ENCODE results near the gene MEIS2. TPM values are rescaled to one million over a fixed set of nuclear protein-coding genes. Genes with fewer than 3 reads are reported as not detected.

The MEIS2 gene
- total RNA-seq, 1 experiment from 2014 or later: 28.7 TPM

- Mint-ChIP-seq H3K36me3 (ENCODE audit: insufficient read depth, unreplicated experiment) (peaks cover 6% of the 10 kb centered on the region), H3K4me3 (ENCODE audit: unreplicated experiment) (no peak overlapping the region), H3K27me3 (ENCODE audit: insufficient read depth, unreplicated experiment) (no peaks in the 10 kb centered on the region), H3K27ac (ENCODE audit: unreplicated experiment) (no peak overlapping the region), H3K9me3 (ENCODE audit: unreplicated experiment) (no peaks in the 10 kb centered on the region), H3K4me1 (ENCODE audit: low read depth, unreplicated experiment) (peaks cover 7% of the 10 kb centered on the region)
- intact Hi-C loops (cut with micrococcal nuclease; ENCODE audit: unreplicated experiment): loop anchor here (5.0 kb wide), 1 partner anchor 61 kb away; no protein-coding TSS in a partner anchor
- DNase-seq: no peak
- peaks cover 29% of the 10 kb centered on the region for H3K4me1 ChIP-seq
- CTCF ChIA-PET: no interaction called here
- no TSS peak for BruUV-seq (replicated peaks)
- H3K4me3 ChIP-seq (ENCODE audit: low read depth, low read length): no peak overlapping the region
- POLR2A ChIA-PET: no interaction called here
- H3K27me3 ChIP-seq (replicated peaks; ENCODE audit: control insufficient read depth, insufficient read depth, low read length): no peaks in the 10 kb centered on the region
- no peaks in the 10 kb centered on the region for H3K9me3 ChIP-seq
- no peaks in the 10 kb centered on the region for H3K36me3 ChIP-seq (ENCODE audit: control insufficient read depth, insufficient read depth, low read length)
- TF ChIP-seq CTCF (IDR thresholded peaks at IDR 0.05; ENCODE audit: insufficient read depth in 1 of 2, low read depth in 1 of 2, low read length in 1 of 2, severe bottlenecking in 1 of 2, unreplicated experiment in 1 of 2): no peak
Observed at GRCh38 chr15:37038716-37039106, 61.6 kb downstream of the MEIS2 start.

- Histone ChIP-seq H3K4me3 (ENCODE audit: low read depth, low read length) (no peak overlapping the region), H3K27me3 (replicated peaks; ENCODE audit: control insufficient read depth, insufficient read depth, low read length) (no peaks in the 10 kb centered on the region), H3K9me3 (no peaks in the 10 kb centered on the region), H3K4me1 (peaks cover 29% of the 10 kb centered on the region), H3K36me3 (ENCODE audit: control insufficient read depth, insufficient read depth, low read length) (no peaks in the 10 kb centered on the region)
- intact Hi-C loops (cut with micrococcal nuclease; ENCODE audit: unreplicated experiment): loop anchor here (5.0 kb wide), 1 partner anchor 61 kb away; no protein-coding TSS in a partner anchor
- Mint-ChIP-seq H3K27ac (ENCODE audit: unreplicated experiment) (no peak overlapping the region), H3K27me3 (ENCODE audit: insufficient read depth, unreplicated experiment) (no peaks in the 10 kb centered on the region), H3K36me3 (ENCODE audit: insufficient read depth, unreplicated experiment) (peaks cover 6% of the 10 kb centered on the region), H3K4me1 (ENCODE audit: low read depth, unreplicated experiment) (peaks cover 7% of the 10 kb centered on the region), H3K4me3 (ENCODE audit: unreplicated experiment) (no peak overlapping the region), H3K9me3 (ENCODE audit: unreplicated experiment) (no peaks in the 10 kb centered on the region)
- BruUV-seq (replicated peaks): no TSS peak
- POLR2A ChIA-PET: no interaction called here
- no peak for DNase-seq
- CTCF ChIA-PET: no interaction called here
- no peak for TF ChIP-seq CTCF (IDR thresholded peaks at IDR 0.05; ENCODE audit: insufficient read depth in 1 of 2, low read depth in 1 of 2, low read length in 1 of 2, severe bottlenecking in 1 of 2, unreplicated experiment in 1 of 2)
Observed at GRCh38 chr15:37037850-37038715, 62.3 kb downstream of the MEIS2 start.

GRCh38 chr15:37037071-37037655, 63.2 kb downstream of the MEIS2 start:
- no peak for TF ChIP-seq CTCF (IDR thresholded peaks at IDR 0.05; ENCODE audit: insufficient read depth in 1 of 2, low read depth in 1 of 2, low read length in 1 of 2, severe bottlenecking in 1 of 2, unreplicated experiment in 1 of 2)
- no peak overlapping the region for H3K4me3 ChIP-seq (ENCODE audit: low read depth, low read length)
- Mint-ChIP-seq H3K27me3 (ENCODE audit: insufficient read depth, unreplicated experiment) (no peaks in the 10 kb centered on the region), H3K27ac (ENCODE audit: unreplicated experiment) (no peak overlapping the region), H3K4me1 (ENCODE audit: low read depth, unreplicated experiment) (peaks cover 7% of the 10 kb centered on the region), H3K4me3 (ENCODE audit: unreplicated experiment) (no peak overlapping the region), H3K9me3 (ENCODE audit: unreplicated experiment) (no peaks in the 10 kb centered on the region), H3K36me3 (ENCODE audit: insufficient read depth, unreplicated experiment) (peaks cover 6% of the 10 kb centered on the region)
- no peaks in the 10 kb centered on the region for H3K36me3 ChIP-seq (ENCODE audit: control insufficient read depth, insufficient read depth, low read length)
- no peaks in the 10 kb centered on the region for H3K27me3 ChIP-seq (replicated peaks; ENCODE audit: control insufficient read depth, insufficient read depth, low read length)
- no TSS peak for BruUV-seq (replicated peaks)
- H3K9me3 ChIP-seq: no peaks in the 10 kb centered on the region
- intact Hi-C loops (cut with micrococcal nuclease; ENCODE audit: unreplicated experiment): loop anchor here (5.0 kb wide), 1 partner anchor 60 kb away; no protein-coding TSS in a partner anchor
- ChIA-PET POLR2A (no interaction called here), CTCF (no interaction called here)
- DNase-seq: no peak
- H3K4me1 ChIP-seq: peaks cover 29% of the 10 kb centered on the region

Measured in Caco-2 (cell line).